GM19240 (cell line): ENCODE data around the gene RAC2.

Source experiments
- DNase-seq: peaks from one replicate; pipeline ENCODE4 v3.0.0; 2011; ENCODE audit warnings: low spot score; ENCODE audit not compliant: insufficient read length

Gene RAC2

GRCh38 chr22:37275622-37276021, 31.6 kb upstream of the RAC2 start:
- DNase-seq: no peak

- no peak for DNase-seq
Measured at GRCh38 chr22:37275134-37275533, 31.1 kb upstream of the RAC2 start.

GRCh38 chr22:37274380-37274862, 30.4 kb upstream of the RAC2 start:
- no peak for DNase-seq

- DNase-seq: no peak
Measured at GRCh38 chr22:37273846-37274225, 29.8 kb upstream of the RAC2 start.

- no peak for DNase-seq
Measured at GRCh38 chr22:37273126-37273845, 29.2 kb upstream of the RAC2 start.

- DNase-seq: no peak
Measured at GRCh38 chr22:37270928-37271650, 27.0 kb upstream of the RAC2 start.

- no peak for DNase-seq
Measured at GRCh38 chr22:37269936-37270678, 26.0 kb upstream of the RAC2 start.

- DNase-seq: no peak
Measured at GRCh38 chr22:37267661-37268413, 23.8 kb upstream of the RAC2 start.

GRCh38 chr22:37267135-37267587, 23.1 kb upstream of the RAC2 start:
- DNase-seq: no peak

GRCh38 chr22:37266581-37267134, 22.6 kb upstream of the RAC2 start:
- no peak for DNase-seq

- no peak for DNase-seq
Measured at GRCh38 chr22:37263966-37264887, 20.2 kb upstream of the RAC2 start.

GRCh38 chr22:37262346-37262745, 18.3 kb upstream of the RAC2 start:
- no peak for DNase-seq

- no peak for DNase-seq
Measured at GRCh38 chr22:37260901-37261336, 16.9 kb upstream of the RAC2 start.

GRCh38 chr22:37260155-37260795, 16.2 kb upstream of the RAC2 start:
- no peak for DNase-seq

- no peak for DNase-seq
Measured at GRCh38 chr22:37259540-37260029, 15.5 kb upstream of the RAC2 start.

GRCh38 chr22:37258753-37259401, 14.8 kb upstream of the RAC2 start:
- DNase-seq: no peak

- DNase-seq: no peak
Measured at GRCh38 chr22:37258005-37258752, 14.1 kb upstream of the RAC2 start.
